Subcutaneous abdominal adipose tissue (tissue), 5 donors: ENCODE measurements around the gene FMN1.
"Not testable (repeated sequence)": the region's sequence is repeated elsewhere in the genome, so short reads cannot be mapped to it uniquely, and the experiment has no call there.

ENCODE experiments used
- H3K27ac ChIP-seq: one replicate; pipeline ENCODE4 v1.7.0; 2013; ENCODE audit warnings: low read depth, mild to moderate bottlenecking, inconsistent platforms, low read length, moderate library complexity
- H3K27me3 ChIP-seq, 5 donors: one replicate each; pipeline ENCODE4 v1.7.0; 2013; ENCODE audit warnings: low read length in 5 of 5, inconsistent platforms in 1 of 5; ENCODE audit not compliant: control insufficient read depth in 5 of 5, insufficient read depth in 4 of 5
- H3K36me3 ChIP-seq, 5 donors: one replicate each; pipeline ENCODE4 v1.7.0; 2013; ENCODE audit warnings: low read length in 5 of 5; ENCODE audit not compliant: control insufficient read depth in 5 of 5, insufficient read depth in 5 of 5
- H3K4me1 ChIP-seq, 5 donors: one replicate each; pipeline ENCODE4 v1.7.0; 2013; ENCODE audit warnings: low read length in 5 of 5, mild to moderate bottlenecking in 3 of 5, moderate library complexity in 1 of 5; ENCODE audit not compliant: control insufficient read depth in 5 of 5, insufficient read depth in 5 of 5
- H3K4me3 ChIP-seq, 5 donors: one replicate each; pipeline ENCODE4 v1.7.0; 2013; ENCODE audit warnings: low read length in 5 of 5, low read depth in 1 of 5
- H3K9ac ChIP-seq, 5 donors: one replicate each; pipeline ENCODE4 v1.7.0; 2013; ENCODE audit warnings: low read length in 5 of 5, mild to moderate bottlenecking in 4 of 5, moderate library complexity in 3 of 5
- H3K9me3 ChIP-seq, 5 donors: one replicate each; pipeline ENCODE4 v1.7.0; 2013; ENCODE audit warnings: low read length in 5 of 5; ENCODE audit not compliant: control insufficient read depth in 5 of 5
- donor health status: healthy.
- donor health status: healthy.
- donor health status: healthy.
- donor health status: healthy.
- donor health status: healthy.

FMN1 gene

GRCh38 chr15:33086500-33087121 is 107.9 kb downstream of the FMN1 start:
- peaks cover 0 to 4% (median 0%) of the 10 kb centered on the region in 5 donors for H3K4me1 ChIP-seq
- H3K36me3 ChIP-seq = no peaks in the 10 kb centered on the region
- H3K27ac ChIP-seq = no peak overlapping the region
- no peak overlapping the region for H3K4me3 ChIP-seq
- H3K9me3 ChIP-seq = no peaks in the 10 kb centered on the region
- H3K9ac ChIP-seq = no peak overlapping the region
- peaks cover 0 to 2% (median 0%) of the 10 kb centered on the region in 5 donors for H3K27me3 ChIP-seq

GRCh38 chr15:33084661-33085060 is 109.9 kb downstream of the FMN1 start:
- H3K4me3 ChIP-seq = no peak overlapping the region
- H3K27me3 ChIP-seq = peaks cover 0 to 2% (median 0%) of the 10 kb centered on the region in 5 donors
- no peaks in the 10 kb centered on the region for H3K36me3 ChIP-seq
- no peak overlapping the region for H3K9ac ChIP-seq
- no peak overlapping the region for H3K27ac ChIP-seq
- no peaks in the 10 kb centered on the region for H3K9me3 ChIP-seq
- peaks cover 0 to under 1% (median 0%) of the 10 kb centered on the region in 5 donors for H3K4me1 ChIP-seq

GRCh38 chr15:33083232-33084081 is 111.1 kb downstream of the FMN1 start:
- H3K9me3 ChIP-seq = no peaks in the 10 kb centered on the region
- no peaks in the 10 kb centered on the region for H3K36me3 ChIP-seq
- H3K9ac ChIP-seq = no peak overlapping the region

GRCh38 chr15:33080006-33080405 is 114.5 kb downstream of the FMN1 start:
- Histone ChIP-seq H3K36me3 (no peaks in the 10 kb centered on the region), H3K4me3 (no peak overlapping the region), H3K9me3 (no peaks in the 10 kb centered on the region), H3K9ac (no peak overlapping the region), H3K27ac (no peak overlapping the region), H3K4me1 (peaks cover 0 to 12% (median 0%) of the 10 kb centered on the region in 5 donors), H3K27me3 (no peaks in the 10 kb centered on the region)

More at GRCh38 chr15:33083232-33084081, 111.1 kb downstream of the FMN1 start:
- H3K4me1 ChIP-seq = no peaks in the 10 kb centered on the region
- H3K4me3 ChIP-seq = no peak overlapping the region
- no peak overlapping the region for H3K27ac ChIP-seq
- H3K27me3 ChIP-seq = peaks cover 0 to 2% (median 0%) of the 10 kb centered on the region in 5 donors

- no peak overlapping the region for H3K4me3 ChIP-seq
- H3K27ac ChIP-seq = no peak overlapping the region
- H3K36me3 ChIP-seq = no peaks in the 10 kb centered on the region
Measured at GRCh38 chr15:33078607-33079006, 115.9 kb downstream of the FMN1 start.

GRCh38 chr15:33076937-33077336 is 117.6 kb downstream of the FMN1 start:
- peaks cover 0 to 12% (median 0%) of the 10 kb centered on the region in 5 donors for H3K4me1 ChIP-seq
- H3K27me3 ChIP-seq = no peaks in the 10 kb centered on the region
- no peaks in the 10 kb centered on the region for H3K36me3 ChIP-seq
- H3K27ac ChIP-seq = no peak overlapping the region
- no peak overlapping the region for H3K4me3 ChIP-seq
- no peak overlapping the region for H3K9ac ChIP-seq
- no peaks in the 10 kb centered on the region for H3K9me3 ChIP-seq

More at GRCh38 chr15:33078607-33079006, 115.9 kb downstream of the FMN1 start:
- Histone ChIP-seq H3K9ac (no peak overlapping the region), H3K4me1 (peaks cover 0 to 12% (median 0%) of the 10 kb centered on the region in 5 donors), H3K9me3 (no peaks in the 10 kb centered on the region), H3K27me3 (no peaks in the 10 kb centered on the region)

GRCh38 chr15:33074942-33075341 is 119.6 kb downstream of the FMN1 start:
- no peaks in the 10 kb centered on the region for H3K36me3 ChIP-seq

GRCh38 chr15:33074212-33074611 is 120.3 kb downstream of the FMN1 start:
- H3K4me1 ChIP-seq = peaks cover 0 to 12% (median 0%) of the 10 kb centered on the region in 5 donors
- H3K27me3 ChIP-seq = no peaks in the 10 kb centered on the region
- H3K4me3 ChIP-seq = no peak overlapping the region
- H3K27ac ChIP-seq = no peak overlapping the region
- no peaks in the 10 kb centered on the region for H3K9me3 ChIP-seq
- H3K36me3 ChIP-seq = no peaks in the 10 kb centered on the region
- no peak overlapping the region for H3K9ac ChIP-seq

More at GRCh38 chr15:33074942-33075341, 119.6 kb downstream of the FMN1 start:
- Histone ChIP-seq H3K4me1 (peaks cover 0 to 12% (median 0%) of the 10 kb centered on the region in 5 donors), H3K4me3 (no peak overlapping the region), H3K27me3 (no peaks in the 10 kb centered on the region), H3K9ac (no peak overlapping the region), H3K27ac (no peak overlapping the region), H3K9me3 (no peaks in the 10 kb centered on the region)

- no peaks in the 10 kb centered on the region for H3K36me3 ChIP-seq
- no peak overlapping the region for H3K9ac ChIP-seq
- H3K4me3 ChIP-seq = no peak overlapping the region
- peaks cover 0 to 19% (median 13%) of the 10 kb centered on the region in 5 donors for H3K4me1 ChIP-seq
- H3K27ac ChIP-seq = no peak overlapping the region
- H3K27me3 ChIP-seq = peaks cover 0 to 2% (median 0%) of the 10 kb centered on the region in 5 donors
- H3K9me3 ChIP-seq = no peaks in the 10 kb centered on the region
Measured at GRCh38 chr15:33071451-33071850, 123.1 kb downstream of the FMN1 start.

- H3K27ac ChIP-seq, H3K36me3 ChIP-seq, H3K9me3 ChIP-seq, H3K4me3 ChIP-seq, H3K27me3 ChIP-seq, H3K9ac ChIP-seq: not testable (repeated sequence)
- H3K4me1 ChIP-seq = peaks cover 0 to 15% (median 10%) of the 10 kb centered on the region in 5 donors
Measured at GRCh38 chr15:33069903-33070302, 124.6 kb downstream of the FMN1 start.
